SK-N-SH treated with all-trans-retinoic acid at 6 μM for 48 hours (cell line): ENCODE data around the gene MAB21L4.

ENCODE experiments used
- ISL1 ChIP-seq: fragments of 250-450 bp; sonication (Bioruptor Pico); IDR thresholded peaks from 2 replicates; pipeline ENCODE4 v2.1.2; 2022; ENCODE audit warnings: mild to moderate bottlenecking, moderate library complexity
- ZFP30 ChIP-seq: fragments of 450-650 bp; formaldehyde crosslinking; IDR thresholded peaks from 2 replicates; pipeline ENCODE4 v1.5.0; 2022; ENCODE audit warnings: mild to moderate bottlenecking, moderate library complexity
- ZNF8 ChIP-seq: fragments of 450-650 bp; formaldehyde crosslinking; IDR thresholded peaks from 2 replicates; pipeline ENCODE4 v1.5.0; 2020; ENCODE audit warnings: mild to moderate bottlenecking, moderate library complexity
- TF ChIP-seq, protein P1 (sequence below): fragments of 250-450 bp; sonication (Bioruptor Pico); IDR thresholded peaks from 2 replicates; pipeline ENCODE4 v1.8.0; 2021; ENCODE audit warnings: low read depth, mild to moderate bottlenecking, moderate library complexity, borderline replicate concordance

DNA sequence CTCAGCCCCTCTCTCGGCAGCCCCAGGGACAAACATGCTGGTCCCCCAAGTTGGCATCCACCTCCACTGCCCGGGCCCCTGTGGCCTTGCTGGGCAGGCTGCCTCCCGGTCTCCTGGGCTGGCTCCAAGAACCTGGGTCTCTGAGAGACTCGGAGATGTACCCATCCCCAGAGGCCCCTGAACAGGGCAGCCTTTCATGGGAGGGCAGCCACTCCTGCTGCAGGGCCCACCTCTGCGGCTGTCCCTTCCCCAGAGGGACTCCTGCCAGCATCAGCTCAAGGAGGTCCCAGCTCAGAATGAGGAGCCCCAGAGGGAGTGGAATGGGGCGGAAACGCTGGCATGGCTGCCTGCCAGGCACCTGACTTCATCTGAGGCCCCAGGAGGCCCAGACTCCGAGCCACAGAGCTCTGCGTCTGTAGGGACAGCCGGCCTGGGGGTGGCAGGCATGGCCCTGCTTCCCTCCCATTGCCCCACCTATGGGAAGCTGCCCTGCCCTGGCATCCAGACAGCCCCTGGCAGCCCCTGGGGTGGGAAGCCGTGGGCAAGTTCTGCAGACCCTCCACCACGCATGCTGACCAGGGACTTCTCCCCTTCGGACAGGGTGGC lies 9.3 kb upstream of the MAB21L4 start:
- TF ChIP-seq ISL1 (CRISPR knock-in tag) (no peak), ZNF8 (CRISPR knock-in tag) (no peak), ZFP30 (CRISPR knock-in tag) (no peak)
- TF ChIP-seq, protein P1, sequence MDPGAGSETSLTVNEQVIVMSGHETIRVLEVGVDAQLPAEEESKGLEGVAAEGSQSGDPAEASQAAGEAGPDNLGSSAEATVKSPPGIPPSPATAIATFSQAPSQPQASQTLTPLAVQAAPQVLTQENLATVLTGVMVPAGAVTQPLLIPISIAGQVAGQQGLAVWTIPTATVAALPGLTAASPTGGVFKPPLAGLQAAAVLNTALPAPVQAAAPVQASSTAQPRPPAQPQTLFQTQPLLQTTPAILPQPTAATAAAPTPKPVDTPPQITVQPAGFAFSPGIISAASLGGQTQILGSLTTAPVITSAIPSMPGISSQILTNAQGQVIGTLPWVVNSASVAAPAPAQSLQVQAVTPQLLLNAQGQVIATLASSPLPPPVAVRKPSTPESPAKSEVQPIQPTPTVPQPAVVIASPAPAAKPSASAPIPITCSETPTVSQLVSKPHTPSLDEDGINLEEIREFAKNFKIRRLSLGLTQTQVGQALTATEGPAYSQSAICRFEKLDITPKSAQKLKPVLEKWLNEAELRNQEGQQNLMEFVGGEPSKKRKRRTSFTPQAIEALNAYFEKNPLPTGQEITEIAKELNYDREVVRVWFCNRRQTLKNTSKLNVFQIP (CRISPR knock-in tag): no peak
